Adrenal gland (tissue), 12 donors: ENCODE data around the gene TPD52L2. TPM values are rescaled to one million over a fixed set of nuclear protein-coding genes. Genes with fewer than 3 reads are reported as not detected.
A peak's percentile ranks its signal among the peaks of the same experiment; 100 is the strongest.
"Not testable (repeated sequence)": the region's sequence is repeated elsewhere in the genome, so short reads cannot be mapped to it uniquely, and the experiment has no call there.

Experiments
- DNase-seq, 7 donors: peaks; one replicate each; pipeline ENCODE4 v3.0.0-alpha.2; 2019 to 2020
- H3K27ac ChIP-seq, 5 donors: fragments of 200-600 bp; sonication (generic) in 4 of 5; 1 replicate in 3 of 5; 2 replicates in 2 of 5; pipeline versions ENCODE4 v1.5.1 to v1.8.0; 2016 to 2020; ENCODE audit warnings: mild to moderate bottlenecking in 1 of 5
- H3K27me3 ChIP-seq: fragments of 200-600 bp; 2 replicates; pipeline ENCODE4 v1.8.0; 2021
- H3K36me3 ChIP-seq, 2 donors: fragments of 200-600 bp; replicated peaks in 1 of 2; 1 replicate in 1 of 2; 2 replicates in 1 of 2; pipeline versions ENCODE4 v1.5.1 to v1.8.0; 2018 to 2022
- H3K4me1 ChIP-seq, 2 donors: fragments of 200-600 bp; replicated peaks in 1 of 2; 1 replicate in 1 of 2; 2 replicates in 1 of 2; pipeline versions ENCODE4 v1.5.1 to v1.8.0; 2018 to 2021
- H3K4me3 ChIP-seq, 4 donors: fragments of 200-600 bp; sonication (generic) in 3 of 4; one replicate each; pipeline ENCODE4 v1.5.1; 2016 to 2018
- H3K9me3 ChIP-seq, 3 donors: fragments of 200-600 bp; sonication (generic) in 1 of 3; replicated peaks in 1 of 3; 1 replicate in 2 of 3; 2 replicates in 1 of 3; pipeline versions ENCODE4 v1.5.1 to v1.8.0; 2016 to 2021
- CTCF ChIP-seq, 6 experiments: fragments of 450-650 bp in 4 of 6; fragments of 200-600 bp in 2 of 6; sonication (generic) in 1 of 6; IDR thresholded peaks; 1 replicate in 5 of 6; 2 replicates in 1 of 6; pipeline versions ENCODE4 v1.5.1 to v1.8.0; 2016 to 2021; ENCODE audit warnings: antibody characterized with exemption in 6 of 6, mild to moderate bottlenecking in 2 of 6, moderate library complexity in 1 of 6
- POLR2A ChIP-seq, 2 donors: fragments of 450-650 bp; IDR thresholded peaks; one replicate each; pipeline ENCODE4 v1.6.1; 2017; ENCODE audit warnings: antibody characterized with exemption in 2 of 2, mild to moderate bottlenecking in 2 of 2, moderate library complexity in 1 of 2
- WGBS, 4 donors: extraction: QIAGEN DNeasy Blood & Tissue Kit in 2 of 4; methylation state at CpG; one replicate each; pipeline versions ENCODE4 v1.1.5 to v1.1.7; 2013 to 2017; 5-methylcytosine and 5-hydroxymethylcytosine counted together
- intact Hi-C, 2 donors: fragments of 100-400 bp; cut with DNase I; formaldehyde crosslinking; loops; one replicate each; pipeline versions ENCODE4 v1.14.1 to v1.15.0; 2022 to 2023
- polyA plus RNA-seq, 3 donors: library from polyadenylated mRNA; stranded (reverse); fragments of 200-250 nt in 2 of 3; fragments of 350-450 nt in 1 of 3; fragmentation: Illumina TruSeq in 1 of 3; extraction: RNeasy Lipid Tissue Mini Kit (QIAGEN cat#74804) in 1 of 3; gene quantifications; one replicate each; pipeline ENCODE4 v1.2.3, GENCODE V29; 2013 to 2014
- total RNA-seq, 9 donors: library from RNA; depleted of rRNA in 4 of 9; stranded (reverse); fragments of >200 nt in 4 of 9; fragments of 120-200 nt in 1 of 9; fragmentation: NEBNext Ultra II Directional in 1 of 9; extraction: Animal tissue kit (Norgen Biotek cat#: 25700) in 1 of 9; gene quantifications; one replicate each; pipeline versions ENCODE4 v1.1.0 to v1.2.4, GENCODE V29; 2013 to 2023
- donor health status: healthy with polysubstance abuse.
- donor health status: Bipolar disorder and iron deficiency.
- donor health status: DM: yes; HTN: yes; CAD: no.
- donor health status: DM: no; HTN: no; CAD: no.
- donor health status: DM: no; HTN: no; CAD: no.
- donor health status: DM: yes; HTN: yes; CAD: no.

Gene TPD52L2
- total and polyA plus RNA-seq, 12 donors = 81.9 to 125 (median 112) TPM

GRCh38 chr20:63850689-63851547, 14.2 kb upstream of the TPD52L2 start:
- 77 to 87% (median 81%) methylated on average over 21 to 27 of the region's 27 CpGs for WGBS, 4 donors
- no peak for TF ChIP-seq POLR2A (IDR thresholded peaks at IDR 0.05)
- H3K4me3 ChIP-seq = no peak overlapping the region
- no peak for DNase-seq
- H3K9me3 ChIP-seq = no peaks in the 10 kb centered on the region
- H3K4me1 ChIP-seq = peaks cover 32 to 33% of the 10 kb centered on the region in 2 donors
- intact Hi-C loops = loop anchor here in 1 of 2 donors (10.0 kb wide), 1 partner anchor 146 kb away; the partner anchor contains the start of genes ARFRP1 and ZGPAT
- no peaks in the 10 kb centered on the region for H3K36me3 ChIP-seq
- no peak overlapping the region for H3K27ac ChIP-seq
- H3K27me3 ChIP-seq = no peaks in the 10 kb centered on the region

GRCh38 chr20:63851548-63851943, 13.5 kb upstream of the TPD52L2 start:
- DNase-seq, H3K27me3 ChIP-seq, H3K27ac ChIP-seq, H3K36me3 ChIP-seq, H3K9me3 ChIP-seq, H3K4me3 ChIP-seq: not testable (repeated sequence)
- peaks cover 29 to 31% of the 10 kb centered on the region in 2 donors for H3K4me1 ChIP-seq
- intact Hi-C loops = loop anchor here in 1 of 2 donors (10.0 kb wide), 1 partner anchor 147 kb away; the partner anchor contains the start of genes ARFRP1 and ZGPAT
- 80 to 90% (median 86%) methylated on average over 14 of the region's 14 CpGs for WGBS, 4 donors

GRCh38 chr20:63853733-63854068, 11.4 kb upstream of the TPD52L2 start:
- not testable (repeated sequence) for H3K4me3 ChIP-seq, DNase-seq, H3K9me3 ChIP-seq, H3K36me3 ChIP-seq, H3K27me3 ChIP-seq
- 62 to 100% (median 76%) methylated on average over 2 to 4 of the region's 4 CpGs for WGBS, 4 donors
- Histone ChIP-seq H3K4me1 (peaks cover 42 to 45% of the 10 kb centered on the region in 2 donors), H3K27ac (peak overlapping the region in 4 of 5 donors; percentile 47 to 79 (median 64))
- intact Hi-C loops = loop anchor here in 1 of 2 donors (10.0 kb wide), 1 partner anchor 149 kb away; the partner anchor contains the start of genes ARFRP1 and ZGPAT

DNA sequence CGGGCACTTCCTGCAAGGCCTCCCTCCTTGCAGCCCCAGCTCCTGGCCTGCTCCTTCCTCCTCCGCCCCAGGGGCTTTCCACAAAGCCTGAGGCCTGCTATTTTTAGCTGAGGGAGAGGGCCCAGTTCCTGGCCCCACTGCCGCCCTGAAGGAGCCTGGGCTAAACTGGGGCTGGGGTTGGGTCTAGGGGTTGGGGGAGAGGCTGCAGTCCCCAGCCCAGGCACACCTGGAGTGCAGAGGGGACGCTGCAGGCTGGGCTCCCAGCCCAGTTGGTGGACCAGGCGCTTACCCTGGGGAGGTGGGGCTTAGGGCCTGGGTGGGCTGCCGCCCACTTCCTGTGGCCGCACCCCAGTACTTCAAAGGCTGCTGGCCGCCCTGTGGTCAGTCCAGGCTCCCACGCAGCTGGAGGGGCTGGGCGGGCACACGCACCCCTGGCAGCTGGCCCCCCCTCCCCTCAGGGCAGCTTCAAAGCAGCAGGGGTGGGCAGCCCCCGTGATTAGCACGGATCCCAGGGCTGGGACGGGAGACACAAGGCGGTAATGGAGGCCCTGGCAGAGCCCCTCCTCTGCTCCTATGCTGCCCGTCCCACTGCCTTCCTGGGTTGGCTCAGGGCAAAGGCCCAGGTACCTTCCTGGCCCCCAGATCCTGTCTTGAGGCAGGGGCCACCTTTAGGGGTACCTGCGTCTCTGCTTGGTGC, 10.9 kb upstream of the TPD52L2 start:
- no peaks in the 10 kb centered on the region for H3K36me3 ChIP-seq
- TF ChIP-seq POLR2A (IDR thresholded peaks at IDR 0.05) = no peak
- no peak for TF ChIP-seq CTCF (IDR thresholded peaks at IDR 0.05)
- 28 to 67% (median 50%) methylated on average over 4 to 17 of the region's 17 CpGs for WGBS, 4 donors
- H3K4me3 ChIP-seq = no peak overlapping the region
- H3K9me3 ChIP-seq = no peaks in the 10 kb centered on the region
- no peaks in the 10 kb centered on the region for H3K27me3 ChIP-seq
- peaks cover 46 to 49% of the 10 kb centered on the region in 2 donors for H3K4me1 ChIP-seq
- intact Hi-C loops = loop anchor here in 1 of 2 donors (10.0 kb wide), 1 partner anchor 149 kb away; the partner anchor contains the start of genes ARFRP1 and ZGPAT
- peak overlapping the region in 4 of 5 donors; percentile 47 to 79 (median 64) for H3K27ac ChIP-seq
- DNase-seq = peak in 1 of 7 donors; percentile 20

DNA sequence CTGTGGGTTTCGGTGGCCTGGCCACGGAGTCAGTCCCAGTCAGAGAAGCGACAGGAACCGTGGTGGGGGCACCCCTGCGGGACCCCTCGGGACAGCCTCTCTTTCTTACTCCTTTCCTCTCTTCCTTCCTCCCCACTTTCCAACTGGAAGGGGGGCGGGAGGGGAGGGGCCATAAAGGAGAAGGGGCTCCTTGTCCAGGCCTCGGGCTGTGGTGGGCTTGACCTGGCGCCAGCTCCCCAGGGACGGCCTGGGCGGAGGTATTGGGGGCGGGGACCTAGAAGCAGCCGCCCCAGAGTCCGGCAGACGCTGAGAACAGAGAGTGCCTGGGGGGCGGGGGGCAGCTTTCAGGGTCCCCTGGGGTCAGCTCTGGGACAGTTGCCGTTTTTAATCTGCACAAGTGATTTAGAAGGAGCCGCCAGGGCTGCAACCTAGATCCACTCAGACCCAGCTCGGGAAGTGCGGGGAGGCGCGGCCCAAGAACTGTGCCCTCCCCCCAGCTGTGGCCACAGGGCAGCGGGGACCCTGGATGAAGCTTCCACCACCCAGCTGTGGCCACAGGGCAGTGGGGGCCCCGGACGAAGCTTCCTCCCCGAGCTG, 10.2 kb upstream of the TPD52L2 start:
- TF ChIP-seq CTCF (IDR thresholded peaks at IDR 0.05) = no peak
- no peak for TF ChIP-seq POLR2A (IDR thresholded peaks at IDR 0.05)
- intact Hi-C loops = loop anchor here in 1 of 2 donors (10.0 kb wide), 1 partner anchor 150 kb away; the partner anchor contains the start of genes ARFRP1 and ZGPAT
- peak overlapping the region in 4 of 5 donors; percentile 47 to 79 (median 64) for H3K27ac ChIP-seq
- H3K9me3 ChIP-seq = no peaks in the 10 kb centered on the region
- H3K4me3 ChIP-seq = peak overlapping the region in 1 of 4 donors; percentile 22
- 10 to 14% (median 12%) methylated on average over 12 to 26 of the region's 26 CpGs; no CpG with 5 or more reads in 1 of the 4 donors for WGBS, 4 donors
- H3K4me1 ChIP-seq = peaks cover 50 to 51% of the 10 kb centered on the region in 2 donors
- no peaks in the 10 kb centered on the region for H3K27me3 ChIP-seq
- H3K36me3 ChIP-seq = no peaks in the 10 kb centered on the region
- DNase-seq = peak in 2 of 7 donors; percentile 37 to 48
